Midbrain (tissue), 1 donor: ENCODE measurements around the gene PDE8B.

Source experiments
- DNase-seq: peaks from one replicate; lab custom pipeline; 2025; lab: John Stamatoyannopoulos, UW

The PDE8B gene

GRCh38 chr5:77409870-77410621 is 199.6 kb downstream of the PDE8B start:
- DNase-seq: no peak

- DNase-seq: no peak
Measured at GRCh38 chr5:77413049-77413448, 202.6 kb downstream of the PDE8B start.

DNA sequence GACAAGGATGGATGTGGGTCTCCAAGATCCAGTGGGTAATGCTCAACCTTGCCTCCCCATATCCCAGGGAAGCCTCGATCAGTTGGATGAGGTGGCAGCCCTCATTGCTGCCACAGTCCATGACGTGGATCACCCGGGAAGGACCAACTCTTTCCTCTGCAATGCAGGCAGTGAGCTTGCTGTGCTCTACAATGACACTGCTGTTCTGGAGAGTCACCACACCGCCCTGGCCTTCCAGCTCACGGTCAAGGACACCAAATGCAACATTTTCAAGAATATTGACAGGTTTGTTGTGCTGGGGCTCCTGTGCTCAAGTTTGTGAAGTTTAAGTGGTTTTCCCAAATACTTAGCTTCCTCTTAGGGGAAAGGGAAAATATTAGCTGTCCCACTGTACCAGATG is 207.7 kb downstream of the PDE8B start:
- DNase-seq: no peak

- no peak for DNase-seq
Measured at GRCh38 chr5:77418601-77419581, 208.4 kb downstream of the PDE8B start.

- peak; percentile 18 for DNase-seq
Measured at GRCh38 chr5:77419644-77420582, 209.4 kb downstream of the PDE8B start.

GRCh38 chr5:77420940-77421339 is 210.5 kb downstream of the PDE8B start:
- DNase-seq: no peak

DNA sequence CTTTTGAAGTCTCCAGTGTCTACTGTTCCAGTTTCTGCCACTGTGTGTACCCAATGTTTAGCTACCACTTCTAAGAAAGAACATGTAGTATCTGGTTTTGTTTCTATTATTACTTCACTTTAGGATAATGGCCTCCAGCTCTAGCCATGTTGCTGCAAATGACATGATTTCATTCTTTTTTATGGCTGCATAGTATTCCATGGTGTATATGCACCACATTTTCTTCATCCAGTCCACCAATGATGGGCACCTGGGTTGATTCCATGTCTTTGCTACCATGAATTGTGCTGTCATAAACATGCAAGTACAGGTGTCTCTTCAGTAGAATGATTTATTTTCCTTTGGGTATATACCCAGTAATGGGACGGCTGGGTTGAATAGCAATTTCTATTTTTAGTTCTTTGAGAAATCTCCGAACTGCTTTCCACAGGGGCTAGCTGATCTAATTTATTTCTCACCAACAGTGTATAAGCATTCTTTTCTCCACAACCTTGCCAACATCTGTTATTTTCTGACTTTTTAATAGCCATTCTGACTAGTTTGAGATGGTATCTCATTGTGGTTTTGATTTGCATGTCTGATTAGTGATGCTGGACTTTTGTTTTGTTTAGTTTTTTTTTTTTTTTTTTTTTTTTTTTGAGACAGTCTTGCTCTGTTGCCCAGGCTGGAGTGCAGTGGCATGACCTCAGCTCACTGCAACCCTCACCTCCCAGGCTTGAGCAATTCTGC is 212.7 kb downstream of the PDE8B start:
- DNase-seq: no peak

- no peak for DNase-seq
Measured at GRCh38 chr5:77424921-77425320, 214.4 kb downstream of the PDE8B start.

- no peak for DNase-seq
Measured at GRCh38 chr5:77425420-77425819, 214.9 kb downstream of the PDE8B start.

- no peak for DNase-seq
Measured at GRCh38 chr5:77425998-77426659, 215.6 kb downstream of the PDE8B start.

- DNase-seq: no peak
Measured at GRCh38 chr5:77426670-77427069, 216.2 kb downstream of the PDE8B start.

- no peak for DNase-seq
Measured at GRCh38 chr5:77427998-77428397, 217.5 kb downstream of the PDE8B start.

DNA sequence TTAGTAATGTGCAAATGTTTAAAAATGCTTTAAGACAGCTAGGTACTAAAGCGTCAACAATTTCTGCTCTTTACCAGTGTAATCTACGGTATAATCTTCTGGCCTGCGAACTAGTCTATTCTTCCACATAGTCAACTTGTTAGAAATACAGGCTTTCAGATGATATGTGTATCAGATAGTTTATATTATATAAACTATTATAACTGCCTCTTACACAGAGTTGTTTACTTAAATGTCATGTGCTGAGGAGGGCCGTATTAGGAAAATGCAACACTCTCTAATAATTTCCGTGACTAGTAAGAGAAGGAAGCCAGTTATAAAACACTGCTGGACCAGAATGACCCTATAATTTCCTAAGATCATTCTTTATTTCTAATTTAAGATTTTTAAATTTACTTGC is 218.0 kb downstream of the PDE8B start:
- no peak for DNase-seq

DNA sequence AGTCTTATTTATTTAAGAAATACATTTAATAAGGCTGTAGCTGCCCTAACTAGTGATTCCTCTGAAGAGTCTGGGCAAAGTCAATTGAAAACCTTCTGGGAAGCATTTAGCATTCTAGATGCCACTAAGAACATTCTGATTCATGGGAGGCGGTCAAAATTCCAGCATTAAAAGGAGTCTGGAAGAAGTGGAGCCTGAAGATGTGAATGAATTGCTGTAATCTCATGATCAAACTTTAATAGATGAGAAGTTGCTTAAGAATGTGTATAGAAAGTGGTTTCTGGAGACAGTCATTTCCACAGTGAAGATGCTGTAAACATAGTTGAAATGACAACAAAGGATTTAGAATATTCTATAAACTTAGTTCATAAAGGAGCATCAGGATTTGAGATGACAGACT is 220.2 kb downstream of the PDE8B start:
- no peak for DNase-seq

DNA sequence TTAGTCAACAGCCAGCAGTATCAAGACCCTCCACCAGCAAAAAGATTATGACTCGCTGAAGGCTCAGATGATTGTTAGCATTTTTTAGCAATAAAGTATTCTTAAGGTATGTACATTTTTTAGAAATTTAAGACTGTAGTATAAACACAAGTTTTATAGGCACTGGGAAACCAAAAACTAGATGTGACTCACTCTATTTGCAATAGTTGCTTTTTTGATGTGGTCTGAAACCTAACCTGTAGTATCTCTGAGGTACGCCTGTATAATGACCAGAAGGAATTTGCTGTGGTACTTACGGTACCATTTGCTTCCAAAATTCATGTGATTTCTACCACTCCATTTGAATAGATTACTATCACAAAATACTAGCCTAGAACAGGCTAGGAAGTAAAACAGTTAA is 220.8 kb downstream of the PDE8B start:
- DNase-seq: no peak

- DNase-seq: no peak
Measured at GRCh38 chr5:77431719-77432118, 221.2 kb downstream of the PDE8B start.

DNA sequence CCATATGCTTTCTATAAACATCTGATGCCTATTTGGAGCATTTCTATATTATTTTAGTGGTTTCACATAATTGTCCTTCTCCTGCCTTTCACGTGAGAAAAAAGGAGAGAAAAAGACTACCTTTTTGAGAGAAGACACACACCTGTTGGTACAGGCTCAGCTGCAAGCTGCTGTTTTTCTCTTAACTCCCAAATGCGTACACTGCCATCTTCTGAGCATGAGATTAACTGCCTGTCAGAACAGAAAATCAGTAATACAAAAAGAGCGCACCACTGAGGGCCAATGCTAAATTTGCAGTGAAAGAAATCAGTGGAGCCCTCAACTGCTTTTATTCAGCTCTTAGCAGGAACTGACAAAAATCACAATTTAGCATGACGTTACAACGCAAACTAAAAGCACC is 226.7 kb downstream of the PDE8B start:
- DNase-seq: peak; percentile 54

- no peak for DNase-seq
Measured at GRCh38 chr5:77438071-77438470, 227.6 kb downstream of the PDE8B start.

GRCh38 chr5:77443670-77444069 is 233.2 kb downstream of the PDE8B start:
- DNase-seq: no peak

DNA sequence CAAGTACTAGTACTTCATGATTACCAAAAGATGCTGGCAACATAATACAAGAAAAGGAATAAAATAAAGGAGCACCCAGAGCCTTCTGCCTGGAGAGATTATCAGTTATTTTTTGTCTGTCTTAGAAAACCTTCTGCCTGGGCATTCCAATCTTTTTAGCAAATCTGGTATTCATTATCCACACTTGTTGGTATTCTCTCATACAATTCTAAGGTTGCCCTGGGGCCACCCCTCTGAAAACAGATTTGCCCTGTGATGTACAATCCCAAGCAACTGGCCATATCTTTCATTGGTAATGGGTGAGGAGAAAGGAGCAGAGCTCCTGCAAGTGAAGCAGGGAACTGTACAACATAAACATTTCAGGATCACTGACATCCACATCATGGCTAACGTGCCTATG is 233.9 kb downstream of the PDE8B start:
- no peak for DNase-seq

DNA sequence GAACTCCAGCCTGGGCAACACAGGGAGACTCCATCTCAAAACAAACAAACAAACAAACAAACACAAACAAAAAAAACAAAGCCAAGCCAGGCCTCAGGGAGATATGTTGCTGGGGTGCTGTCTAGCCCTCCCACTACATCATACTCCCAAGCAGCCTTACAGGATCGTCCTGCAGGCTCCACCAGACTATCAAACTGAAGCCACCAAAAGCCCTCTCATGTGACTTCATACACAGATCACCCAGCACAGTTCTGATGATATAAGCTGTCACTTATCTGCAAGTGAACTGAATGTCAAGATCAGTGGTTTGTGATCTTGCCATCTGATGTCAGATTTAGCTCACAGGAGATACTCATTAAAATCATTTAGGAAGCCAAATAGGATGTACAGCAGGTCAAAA is 238.4 kb downstream of the PDE8B start:
- DNase-seq: no peak
